ENCODE data around the gene ABHD8. TPM values are rescaled to one million over a fixed set of nuclear protein-coding genes. Genes with fewer than 3 reads are reported as not detected.

ABHD8 gene
- total RNA-seq, 4 donors from 2014 or later = 12.2 to 25.0 (median 19.8) TPM

DNA sequence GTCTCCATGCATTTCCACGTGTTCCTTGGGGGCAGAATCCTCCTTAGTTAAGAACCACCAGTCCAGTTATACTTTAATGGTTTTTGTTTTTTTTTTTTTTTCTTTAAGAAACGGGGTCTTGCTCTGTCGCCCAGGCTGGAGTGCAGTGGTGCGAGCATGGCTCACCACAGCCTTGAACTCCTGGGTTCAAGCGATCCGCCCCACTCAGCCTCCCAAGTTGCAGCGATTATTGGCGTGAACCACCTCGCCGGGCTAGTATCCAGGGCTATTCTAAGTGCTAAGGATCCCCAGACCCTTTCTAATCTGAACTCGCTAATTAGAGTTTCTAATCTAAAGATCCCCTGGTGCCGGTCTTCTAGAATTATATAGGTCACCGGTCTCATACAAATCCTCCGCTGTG lies 9.6 kb downstream of the ABHD8 start:
- Histone ChIP-seq H3K9me3 (no peaks in the 10 kb centered on the region), H3K4me3 (no peak overlapping the region), H3K4me1 (peaks cover 0 to 11% of the 10 kb centered on the region in 2 donors), H3K27me3 (no peaks in the 10 kb centered on the region), H3K36me3 (no peaks in the 10 kb centered on the region), H3K27ac (no peak overlapping the region)
- no peak for ATAC-seq
- in situ Hi-C loops (cut with MboI; ENCODE audit: low sequenced_read_pairs in 4 of 4) (loop anchor here in 1 of 4 donors (25.0 kb wide), 1 partner anchor 531 kb away; no protein-coding TSS in a partner anchor), intact Hi-C loops (cut with DNase I; ENCODE audit: low total_unique reads) (no loop called here)
- TF ChIP-seq, protein P1, sequence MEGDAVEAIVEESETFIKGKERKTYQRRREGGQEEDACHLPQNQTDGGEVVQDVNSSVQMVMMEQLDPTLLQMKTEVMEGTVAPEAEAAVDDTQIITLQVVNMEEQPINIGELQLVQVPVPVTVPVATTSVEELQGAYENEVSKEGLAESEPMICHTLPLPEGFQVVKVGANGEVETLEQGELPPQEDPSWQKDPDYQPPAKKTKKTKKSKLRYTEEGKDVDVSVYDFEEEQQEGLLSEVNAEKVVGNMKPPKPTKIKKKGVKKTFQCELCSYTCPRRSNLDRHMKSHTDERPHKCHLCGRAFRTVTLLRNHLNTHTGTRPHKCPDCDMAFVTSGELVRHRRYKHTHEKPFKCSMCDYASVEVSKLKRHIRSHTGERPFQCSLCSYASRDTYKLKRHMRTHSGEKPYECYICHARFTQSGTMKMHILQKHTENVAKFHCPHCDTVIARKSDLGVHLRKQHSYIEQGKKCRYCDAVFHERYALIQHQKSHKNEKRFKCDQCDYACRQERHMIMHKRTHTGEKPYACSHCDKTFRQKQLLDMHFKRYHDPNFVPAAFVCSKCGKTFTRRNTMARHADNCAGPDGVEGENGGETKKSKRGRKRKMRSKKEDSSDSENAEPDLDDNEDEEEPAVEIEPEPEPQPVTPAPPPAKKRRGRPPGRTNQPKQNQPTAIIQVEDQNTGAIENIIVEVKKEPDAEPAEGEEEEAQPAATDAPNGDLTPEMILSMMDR (IDR thresholded peaks at IDR 0.05 in 4 of 5, conservative IDR thresholded peaks at IDR 0.05 in 1 of 5) = no peak
- no peak for TF ChIP-seq POLR2A (IDR thresholded peaks at IDR 0.05)
- DNase-seq = no peak

DNA sequence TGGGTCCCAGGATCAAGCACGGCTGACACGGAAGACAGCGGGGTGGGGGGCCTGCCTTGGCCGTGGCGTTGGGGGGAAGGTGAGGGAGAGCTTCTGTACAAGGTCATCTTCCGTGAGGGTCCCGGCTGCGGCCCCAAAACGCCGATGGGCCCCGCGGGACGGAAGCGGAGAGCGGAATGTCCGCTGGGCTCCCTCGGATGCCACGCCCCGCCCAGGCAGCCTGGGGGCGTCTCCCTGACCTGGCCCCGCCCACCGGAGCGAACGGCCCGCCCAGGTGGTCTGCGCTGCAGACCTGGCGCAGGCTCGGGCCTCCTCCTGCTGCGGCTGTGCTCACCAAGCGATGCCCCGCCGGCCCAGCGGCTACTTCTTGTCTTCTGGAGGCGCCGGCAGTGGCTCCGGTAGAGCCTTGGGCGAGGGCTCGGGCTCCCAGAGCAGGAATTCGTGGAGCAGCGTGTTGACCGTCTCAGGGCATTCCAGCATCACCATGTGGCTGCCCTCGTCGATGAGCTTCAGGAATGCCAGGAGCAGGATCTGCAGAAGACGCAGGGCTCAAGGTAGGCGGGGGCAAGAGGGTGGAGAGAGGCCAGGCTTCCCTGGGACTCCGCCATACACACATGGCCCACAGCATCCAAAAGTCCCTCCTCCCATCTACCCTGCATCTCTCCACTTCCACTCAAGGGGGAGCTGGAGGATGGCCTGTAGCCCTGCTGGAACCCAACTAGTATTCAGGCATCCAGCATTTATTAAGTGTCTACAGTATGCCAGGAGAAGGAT lies 10.7 kb downstream of the ABHD8 start:
- peak; percentile 64 to 74 for ATAC-seq
- in situ Hi-C loops (cut with MboI; ENCODE audit: low sequenced_read_pairs in 4 of 4) (loop anchor here in 1 of 4 donors (25.0 kb wide), 1 partner anchor 530 kb away; no protein-coding TSS in a partner anchor), intact Hi-C loops (cut with DNase I; ENCODE audit: low total_unique reads) (no loop called here)

DNA sequence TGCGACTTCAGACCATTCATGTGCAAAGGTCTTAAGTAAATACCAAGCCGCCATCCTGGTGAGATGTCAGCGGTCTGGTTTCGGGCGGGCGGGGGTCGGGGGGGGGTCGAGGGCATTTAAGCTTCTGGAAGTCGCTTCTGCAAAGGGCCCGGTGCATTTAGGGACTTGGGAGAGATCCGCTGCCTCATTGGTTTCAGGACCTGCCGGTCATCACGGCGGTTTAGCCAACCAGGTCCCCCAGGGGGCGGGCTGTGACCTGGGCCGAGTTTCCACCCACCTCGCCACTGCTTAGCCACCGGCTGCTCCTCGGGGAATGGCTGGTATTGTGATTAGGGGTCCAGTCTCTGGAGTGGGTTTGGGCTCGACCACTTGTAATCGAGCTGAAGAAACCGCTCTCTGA lies 13.7 kb downstream of the ABHD8 start:
- Histone ChIP-seq H3K27me3 (no peaks in the 10 kb centered on the region), H3K4me3 (no peak overlapping the region), H3K36me3 (no peaks in the 10 kb centered on the region), H3K4me1 (peaks cover 0 to 11% of the 10 kb centered on the region in 2 donors), H3K9me3 (no peaks in the 10 kb centered on the region), H3K27ac (peak overlapping the region in 3 of 4 donors; percentile 43 to 49 (median 47))
- in situ Hi-C loops (cut with MboI; ENCODE audit: low sequenced_read_pairs in 4 of 4) (loop anchor here in 2 of 4 donors (5.0 to 25.0 kb wide), 3 partner anchors 85 to 527 kb away; no protein-coding TSS in a partner anchor), intact Hi-C loops (cut with DNase I; ENCODE audit: low total_unique reads) (no loop called here)
- DNase-seq (peak; percentile 23 to 61), ATAC-seq (peak; percentile 49 to 60)
- no peak for TF ChIP-seq POLR2A (IDR thresholded peaks at IDR 0.05)
- TF ChIP-seq, protein P1 (IDR thresholded peaks at IDR 0.05 in 4 of 5, conservative IDR thresholded peaks at IDR 0.05 in 1 of 5) = no peak

More for the DNA sequence above, 10.7 kb downstream of the ABHD8 start:
- Histone ChIP-seq H3K36me3 (no peaks in the 10 kb centered on the region), H3K4me1 (peaks cover 0 to 11% of the 10 kb centered on the region in 2 donors), H3K4me3 (peak overlapping the region; percentile 33 to 52 (median 51)), H3K27me3 (no peaks in the 10 kb centered on the region), H3K9me3 (no peaks in the 10 kb centered on the region), H3K27ac (peak overlapping the region in 3 of 4 donors; percentile 32 to 50 (median 32))
- TF ChIP-seq POLR2A (IDR thresholded peaks at IDR 0.05) = no peak
- TF ChIP-seq, protein P1 (IDR thresholded peaks at IDR 0.05 in 4 of 5, conservative IDR thresholded peaks at IDR 0.05 in 1 of 5) = peak in 3 of 5 experiments; percentile 39 to 61 (median 44)
- peak in 1 of 2 donors; percentile 20 for DNase-seq

DNA sequence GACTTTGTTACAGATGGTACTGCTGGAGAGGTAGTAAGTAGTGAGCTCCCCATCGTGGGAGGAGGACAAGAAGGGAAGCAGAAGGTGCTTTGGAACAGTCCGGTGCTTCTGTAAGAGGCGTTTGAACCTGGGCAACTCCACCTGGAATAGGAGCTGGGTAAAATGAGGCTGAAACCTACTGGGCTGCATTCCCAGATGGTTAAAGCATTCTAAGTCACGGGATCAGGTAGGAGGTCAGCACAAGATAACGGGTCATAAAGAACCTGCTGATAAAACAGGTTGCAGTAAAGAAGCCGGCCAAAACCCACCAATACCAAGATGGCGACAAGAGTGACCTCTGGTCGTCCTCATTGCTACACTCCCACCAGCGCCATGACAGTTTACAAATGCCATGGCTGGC lies 16.5 kb downstream of the ABHD8 start:
- in situ Hi-C loops (cut with MboI; ENCODE audit: low sequenced_read_pairs in 4 of 4) = loop anchor here in 2 of 4 donors (5.0 to 25.0 kb wide), 3 partner anchors 82 to 524 kb away; no protein-coding TSS in a partner anchor
- TF ChIP-seq POLR2A (IDR thresholded peaks at IDR 0.05) = no peak
- TF ChIP-seq, protein P1 (IDR thresholded peaks at IDR 0.05 in 4 of 5, conservative IDR thresholded peaks at IDR 0.05 in 1 of 5) = no peak
- DNase-seq = no peak
- H3K4me1 ChIP-seq = peaks cover 4 to 19% of the 10 kb centered on the region in 2 donors
- no peak for ATAC-seq
- intact Hi-C loops (cut with DNase I; ENCODE audit: low total_unique reads) = no loop called here
- no peak overlapping the region for H3K27ac ChIP-seq
- H3K36me3 ChIP-seq = no peaks in the 10 kb centered on the region
- no peak overlapping the region for H3K4me3 ChIP-seq
- H3K9me3 ChIP-seq = no peaks in the 10 kb centered on the region
- H3K27me3 ChIP-seq = peaks cover 7 to 8% (median 8%) of the 10 kb centered on the region in 3 donors
